GM18511 (cell line): ENCODE results near the gene ZNF792.
"Not testable (repeated sequence)": the region's sequence is repeated elsewhere in the genome, so short reads cannot be mapped to it uniquely, and the experiment has no call there.

Source experiments
- ATAC-seq: cut with Tn5 transposase; IDR thresholded peaks from one replicate; pipeline ENCODE4 v1.9.1; 2021; ENCODE audit warnings: mild to moderate bottlenecking, moderate library complexity; ENCODE audit not compliant: unreplicated experiment

The ZNF792 gene

DNA sequence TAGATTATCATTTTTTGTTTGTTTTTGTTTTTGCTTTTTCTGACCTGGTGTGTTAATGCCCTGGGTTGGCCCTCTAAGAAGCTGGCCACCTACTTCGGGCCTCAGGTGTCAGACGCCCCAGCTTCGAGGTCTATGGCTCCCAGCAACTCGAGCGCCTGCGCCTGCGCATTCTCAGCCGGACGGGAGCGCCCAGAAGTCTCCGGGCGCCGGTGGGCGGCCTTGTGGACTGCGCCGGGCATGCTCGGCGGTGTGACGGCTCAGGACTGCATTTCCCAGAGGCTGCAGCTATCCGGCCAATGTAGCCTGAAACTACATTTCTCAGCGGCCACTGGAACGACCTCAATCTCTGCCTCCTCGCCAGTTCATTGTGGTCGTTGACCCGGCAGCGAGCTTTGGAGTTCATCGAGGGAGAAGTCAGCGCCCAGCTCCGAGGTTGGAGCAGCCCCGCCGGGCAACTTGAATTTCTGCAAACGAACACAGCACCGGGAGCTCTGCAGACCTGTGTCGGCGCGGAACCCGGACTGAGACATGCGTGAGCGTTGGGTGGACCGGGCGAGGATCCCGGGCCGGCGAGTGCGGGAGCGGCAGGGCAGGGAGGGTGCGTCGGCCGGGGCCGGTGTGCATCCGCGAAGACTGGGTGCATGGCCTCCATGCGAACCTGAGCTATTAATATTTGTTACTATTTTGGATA, 37.2 kb downstream of the ZNF792 start, which contains the start of gene ZNF30:
ZNF30 (plus strand) TSS at position 219 of the 691 bp plus-strand sequence. CDS start 3,045 bp downstream, outside the sequence.
- peak; percentile 97 for ATAC-seq

DNA sequence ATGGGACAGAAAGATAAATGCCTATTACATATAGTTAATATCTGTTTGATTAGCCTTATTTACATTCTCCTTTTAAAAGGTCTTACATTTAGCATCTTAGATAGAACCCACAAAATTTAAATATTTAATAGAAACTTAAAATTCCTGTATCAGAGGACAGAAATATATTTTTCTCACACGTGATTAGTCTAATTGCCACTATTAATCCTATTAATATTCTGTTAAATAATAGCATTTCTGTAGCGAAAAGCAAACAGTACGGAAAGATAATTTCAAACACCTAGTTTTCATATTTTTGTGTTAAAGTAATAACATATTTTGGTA, 37.7 kb downstream of the ZNF792 start:
- no peak for ATAC-seq

DNA sequence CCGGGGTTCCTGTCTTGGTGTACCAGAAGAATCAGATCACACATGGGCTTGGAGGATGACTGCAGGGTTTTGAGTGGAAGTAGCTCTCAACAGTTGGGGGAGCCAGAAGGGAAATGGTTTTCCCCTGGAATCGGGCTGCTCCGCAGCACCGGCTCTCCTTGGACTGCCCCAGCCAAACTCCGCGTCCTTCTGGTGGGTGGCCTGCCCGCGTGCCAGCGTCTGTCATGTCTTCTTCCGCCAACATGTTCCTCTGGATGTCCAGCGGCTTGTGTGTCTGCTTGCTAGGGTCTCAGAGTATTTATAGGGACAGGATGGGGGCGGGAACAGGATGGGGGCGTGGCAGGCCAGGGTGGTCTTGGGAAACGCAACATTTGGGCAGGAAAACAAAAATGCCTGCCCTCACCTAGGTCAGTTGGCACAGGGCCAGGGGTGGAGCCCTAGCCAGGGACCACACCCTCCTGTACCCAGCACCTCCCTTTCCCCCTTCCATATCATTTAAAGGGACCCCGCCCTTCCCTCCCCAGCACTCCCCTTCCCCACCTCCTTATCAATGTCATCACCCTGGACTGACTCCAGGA, 38.7 kb downstream of the ZNF792 start:
- no peak for ATAC-seq

DNA sequence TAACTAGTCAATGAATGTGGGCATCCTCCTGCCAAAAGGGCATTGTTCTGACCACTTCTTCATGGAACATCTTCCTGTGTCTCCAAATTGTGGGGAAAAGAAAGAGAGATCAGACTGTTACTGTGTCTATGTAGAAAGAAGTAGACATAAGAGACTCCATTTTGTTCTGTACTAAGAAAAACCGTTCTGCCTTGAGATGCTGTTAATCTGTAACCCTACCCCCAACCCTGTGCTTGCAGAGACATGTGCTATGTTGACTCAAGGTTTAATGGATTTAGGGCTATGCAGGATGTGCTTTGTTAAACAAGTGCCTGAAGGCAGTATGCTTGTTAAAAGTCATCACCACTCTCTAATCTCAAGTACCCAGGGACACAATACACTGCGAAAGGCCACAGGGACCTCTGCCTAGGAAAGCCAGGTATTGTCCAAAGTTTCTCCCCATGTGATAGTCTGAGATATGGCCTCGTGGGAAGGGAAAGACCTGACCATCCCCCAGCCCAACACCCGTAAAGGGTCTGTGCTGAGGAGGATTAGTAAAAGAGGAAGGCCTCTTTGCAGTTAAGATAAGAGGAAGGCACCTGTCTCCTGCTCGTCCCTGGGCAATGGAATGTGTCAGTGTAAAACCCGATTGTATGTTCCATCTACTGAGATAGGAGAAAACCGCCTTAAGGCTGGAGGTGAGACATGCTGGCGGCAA, 43.8 kb downstream of the ZNF792 start:
- ATAC-seq = not testable (repeated sequence)

DNA sequence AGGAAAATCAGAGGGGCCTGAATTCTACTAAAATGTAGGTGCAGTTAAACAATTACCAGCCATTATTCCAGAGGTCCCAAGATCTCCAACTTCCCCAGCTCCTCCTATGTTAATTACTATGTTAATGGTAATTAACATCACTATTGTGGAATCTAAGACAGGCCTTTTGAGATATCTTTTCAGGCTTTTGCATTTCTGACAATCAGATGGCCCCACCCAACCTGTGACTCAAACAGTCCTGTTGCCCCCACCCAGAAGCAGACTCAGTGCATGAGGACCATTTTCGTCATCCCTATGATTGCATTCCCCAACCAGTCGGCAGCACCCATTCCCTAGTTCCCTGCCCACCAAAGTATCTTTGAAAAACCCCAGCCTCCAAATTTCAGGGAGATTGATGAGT, 45.8 kb downstream of the ZNF792 start:
- no peak for ATAC-seq

DNA sequence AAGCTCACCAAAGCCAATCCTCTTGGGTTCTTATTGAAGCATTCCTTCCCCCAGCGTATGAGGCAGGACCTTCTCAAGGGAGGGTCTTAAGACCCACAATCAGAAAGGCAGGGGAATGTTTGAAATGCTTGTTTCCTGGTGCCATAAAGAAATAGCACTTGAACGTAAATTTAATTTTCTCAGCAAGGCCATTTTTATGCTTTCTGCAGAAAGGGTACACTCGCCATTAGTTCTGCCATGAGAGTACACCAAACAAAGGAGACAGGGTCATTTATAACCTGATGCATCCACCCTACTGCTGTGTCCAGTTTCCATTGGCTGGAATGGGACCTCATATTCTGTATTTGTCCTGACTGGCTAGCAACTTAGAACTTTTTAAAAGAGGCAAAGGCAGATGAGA, 46.9 kb downstream of the ZNF792 start:
- ATAC-seq = not testable (repeated sequence)

DNA sequence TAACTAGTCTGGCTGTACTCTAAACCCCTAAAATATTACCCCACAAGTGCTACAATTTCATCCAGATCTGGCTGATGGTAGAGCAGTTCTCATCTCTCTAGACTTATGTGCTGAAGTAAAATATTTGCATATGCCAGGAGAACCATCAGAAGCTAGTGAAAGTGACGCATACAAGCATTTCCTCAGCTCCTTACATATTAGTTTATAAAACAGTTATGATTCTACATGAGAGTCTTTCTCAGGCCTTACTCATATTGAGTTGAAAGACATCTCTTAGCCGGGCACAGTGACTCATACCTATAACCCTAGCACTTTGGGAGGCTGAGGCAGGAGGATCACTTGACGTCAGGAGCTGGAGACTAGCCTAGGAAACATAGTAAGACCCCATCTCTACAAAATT, 53.3 kb downstream of the ZNF792 start:
- no peak for ATAC-seq
